ENCODE results near the gene GPC3. TPM values are rescaled to one million over a fixed set of nuclear protein-coding genes. Genes with fewer than 3 reads are reported as not detected.

The GPC3 gene
- total RNA-seq, 1 donor: not detected

- Histone ChIP-seq H2AFZ (ENCODE audit: low read length) (no peak overlapping the region), H3K9me3 (ENCODE audit: low read depth, low read length) (no peaks in the 10 kb centered on the region), H3K79me2 (ENCODE audit: insufficient read depth, low read length) (no peaks in the 10 kb centered on the region), H3K4me1 (ENCODE audit: insufficient read depth, low read length) (no peaks in the 10 kb centered on the region), H3K4me3 (ENCODE audit: insufficient read depth, low read length) (no peak overlapping the region), H4K20me1 (ENCODE audit: insufficient read depth, low read length) (no peaks in the 10 kb centered on the region), H3K27ac (ENCODE audit: low read depth, low read length) (no peak overlapping the region), H3K36me3 (ENCODE audit: insufficient read depth, low read length) (no peaks in the 10 kb centered on the region), H3K4me2 (ENCODE audit: insufficient read depth, low read length) (no peak overlapping the region), H3K27me3 (ENCODE audit: insufficient read depth, low read length) (peaks cover 6% of the 10 kb centered on the region)
- no peak for TF ChIP-seq CTCF (IDR thresholded peaks at IDR 0.05; ENCODE audit: extremely low read depth, low read depth, low read length)
- no peak for DNase-seq (ENCODE audit: insufficient read length, low spot score, missing footprints)
These were observed 391.9 kb downstream of the GPC3 start for GRCh38 chrX:133593531-133593930.

GRCh38 chrX:133590703-133591505 is 394.5 kb downstream of the GPC3 start:
- Histone ChIP-seq H3K27ac (ENCODE audit: low read depth, low read length) (no peak overlapping the region), H3K4me3 (ENCODE audit: insufficient read depth, low read length) (no peak overlapping the region), H3K9me3 (ENCODE audit: low read depth, low read length) (no peaks in the 10 kb centered on the region), H3K27me3 (ENCODE audit: insufficient read depth, low read length) (peaks cover 6% of the 10 kb centered on the region), H3K4me2 (ENCODE audit: insufficient read depth, low read length) (no peak overlapping the region), H3K36me3 (ENCODE audit: insufficient read depth, low read length) (no peaks in the 10 kb centered on the region), H2AFZ (ENCODE audit: low read length) (no peak overlapping the region), H4K20me1 (ENCODE audit: insufficient read depth, low read length) (no peaks in the 10 kb centered on the region), H3K79me2 (ENCODE audit: insufficient read depth, low read length) (no peaks in the 10 kb centered on the region), H3K4me1 (ENCODE audit: insufficient read depth, low read length) (peaks cover 3% of the 10 kb centered on the region)
- no peak for DNase-seq (ENCODE audit: insufficient read length, low spot score, missing footprints)
- no peak for TF ChIP-seq CTCF (IDR thresholded peaks at IDR 0.05; ENCODE audit: extremely low read depth, low read depth, low read length)

GRCh38 chrX:133588827-133589226 is 396.6 kb downstream of the GPC3 start:
- Histone ChIP-seq H4K20me1 (ENCODE audit: insufficient read depth, low read length) (no peaks in the 10 kb centered on the region), H3K36me3 (ENCODE audit: insufficient read depth, low read length) (no peaks in the 10 kb centered on the region), H3K4me2 (ENCODE audit: insufficient read depth, low read length) (no peak overlapping the region), H3K27me3 (ENCODE audit: insufficient read depth, low read length) (peaks cover 7% of the 10 kb centered on the region), H3K79me2 (ENCODE audit: insufficient read depth, low read length) (no peaks in the 10 kb centered on the region), H3K4me1 (ENCODE audit: insufficient read depth, low read length) (peaks cover 3% of the 10 kb centered on the region), H3K27ac (ENCODE audit: low read depth, low read length) (no peak overlapping the region), H3K4me3 (ENCODE audit: insufficient read depth, low read length) (no peak overlapping the region), H3K9me3 (ENCODE audit: low read depth, low read length) (no peaks in the 10 kb centered on the region), H2AFZ (ENCODE audit: low read length) (no peak overlapping the region)
- TF ChIP-seq CTCF (IDR thresholded peaks at IDR 0.05; ENCODE audit: extremely low read depth, low read depth, low read length): no peak
- DNase-seq (ENCODE audit: insufficient read length, low spot score, missing footprints): no peak

GRCh38 chrX:133587818-133588217 is 397.6 kb downstream of the GPC3 start:
- peaks cover 3% of the 10 kb centered on the region for H3K4me1 ChIP-seq (ENCODE audit: insufficient read depth, low read length)
- no peaks in the 10 kb centered on the region for H3K9me3 ChIP-seq (ENCODE audit: low read depth, low read length)
- H2AFZ ChIP-seq (ENCODE audit: low read length): no peak overlapping the region
- H3K4me2 ChIP-seq (ENCODE audit: insufficient read depth, low read length): no peak overlapping the region
- no peaks in the 10 kb centered on the region for H3K36me3 ChIP-seq (ENCODE audit: insufficient read depth, low read length)
- peaks cover 9% of the 10 kb centered on the region for H3K27me3 ChIP-seq (ENCODE audit: insufficient read depth, low read length)
- no peaks in the 10 kb centered on the region for H3K79me2 ChIP-seq (ENCODE audit: insufficient read depth, low read length)
- DNase-seq (ENCODE audit: insufficient read length, low spot score, missing footprints): no peak
- no peaks in the 10 kb centered on the region for H4K20me1 ChIP-seq (ENCODE audit: insufficient read depth, low read length)
- H3K27ac ChIP-seq (ENCODE audit: low read depth, low read length): no peak overlapping the region
- H3K4me3 ChIP-seq (ENCODE audit: insufficient read depth, low read length): no peak overlapping the region
- TF ChIP-seq CTCF (IDR thresholded peaks at IDR 0.05; ENCODE audit: extremely low read depth, low read depth, low read length): no peak

All from osteoblast (primary cell).